AG10803 (cell line): ENCODE measurements around the gene SCNN1B.

Source experiments
- DNase-seq: peaks from one replicate; pipeline ENCODE4 v3.0.0; 2010; ENCODE audit warnings: low read depth
- H3K4me3 ChIP-seq: 2 replicates; pipeline ENCODE4 v1.5.1; 2011; ENCODE audit warnings: mild to moderate bottlenecking, low read length, control low read depth
- CTCF ChIP-seq: conservative IDR thresholded peaks from 2 replicates; pipeline ENCODE4 v1.5.1; 2011; ENCODE audit warnings: mild to moderate bottlenecking, low read length, control low read depth, inconsistent platforms

The SCNN1B gene

GRCh38 chr16:23320693-23321092 lies 18.6 kb downstream of the SCNN1B start:
- no peak for TF ChIP-seq CTCF
- no peak for DNase-seq

GRCh38 chr16:23321206-23321875 lies 19.2 kb downstream of the SCNN1B start:
- H3K4me3 ChIP-seq, result no peak overlapping the region
- no peak for DNase-seq
- no peak for TF ChIP-seq CTCF

More at GRCh38 chr16:23320693-23321092, 18.6 kb downstream of the SCNN1B start:
- H3K4me3 ChIP-seq, result no peak overlapping the region

- no peak for DNase-seq
- no peak for TF ChIP-seq CTCF
- H3K4me3 ChIP-seq, result no peak overlapping the region
Measured at GRCh38 chr16:23323224-23324030, 21.3 kb downstream of the SCNN1B start.

GRCh38 chr16:23324727-23325126 lies 22.6 kb downstream of the SCNN1B start:
- H3K4me3 ChIP-seq, result no peak overlapping the region
- no peak for DNase-seq
- TF ChIP-seq CTCF, result no peak

GRCh38 chr16:23327836-23328235 lies 25.7 kb downstream of the SCNN1B start:
- H3K4me3 ChIP-seq, result no peak overlapping the region
- no peak for DNase-seq
- no peak for TF ChIP-seq CTCF

- no peak for TF ChIP-seq CTCF
- no peak for DNase-seq
- H3K4me3 ChIP-seq, result no peak overlapping the region
Measured at GRCh38 chr16:23330161-23330560, 28.1 kb downstream of the SCNN1B start.
